DND-41 (cell line): ENCODE measurements around the gene UBE3D.

Source experiments
- ATAC-seq: fragments of 200-7000 bp; cut with Tn5 transposase; 3 replicates; pipeline ENCODE4 v1.9.1; 2021; ENCODE audit warnings: low read depth; ENCODE audit not compliant: insufficient read depth
- DNase-seq: peaks from one replicate; pipeline ENCODE4 v3.0.0-alpha.2; 2020
- H2AFZ ChIP-seq: 2 replicates; pipeline ENCODE4 v1.6.0; 2012; ENCODE audit warnings: low read depth, low read length
- H3K27ac ChIP-seq: 2 replicates; pipeline ENCODE4 v1.5.1; 2012; ENCODE audit warnings: low read length, inconsistent platforms
- H3K27me3 ChIP-seq: fragments of 200-600 bp; sonication (generic); 2 replicates; pipeline ENCODE4 v1.6.0; 2012; ENCODE audit warnings: low read length, mild to moderate bottlenecking, inconsistent platforms; ENCODE audit not compliant: insufficient read depth, poor library complexity
- H3K36me3 ChIP-seq: 2 replicates; pipeline ENCODE4 v1.5.1; 2012; ENCODE audit warnings: low read length, inconsistent platforms; ENCODE audit not compliant: insufficient read depth
- H3K4me1 ChIP-seq: 2 replicates; pipeline ENCODE4 v1.5.1; 2012; ENCODE audit warnings: mild to moderate bottlenecking, low read length; ENCODE audit not compliant: insufficient read depth
- H3K4me2 ChIP-seq: 2 replicates; pipeline ENCODE4 v1.6.0; 2012; ENCODE audit warnings: mild to moderate bottlenecking, moderate library complexity, low read length, inconsistent platforms; ENCODE audit not compliant: insufficient read depth
- H3K4me3 ChIP-seq, 2 experiments: fragments of 200-600 bp in 1 of 2; shearing (Covaris generic) in 1 of 2; 2 replicates each; pipeline ENCODE4 v1.5.1; 2012 to 2016; ENCODE audit warnings: inconsistent platforms in 2 of 2, low read length in 2 of 2, mild to moderate bottlenecking in 2 of 2, low read depth in 1 of 2, moderate library complexity in 1 of 2
- H3K79me2 ChIP-seq: 2 replicates; pipeline ENCODE4 v1.6.0; 2012; ENCODE audit warnings: low read length, inconsistent platforms; ENCODE audit not compliant: insufficient read depth
- H3K9ac ChIP-seq: 2 replicates; pipeline ENCODE4 v1.6.0; 2012; ENCODE audit warnings: low read depth, mild to moderate bottlenecking, inconsistent platforms, low read length, moderate library complexity
- H3K9me3 ChIP-seq: 2 replicates; pipeline ENCODE4 v1.5.1; 2012; ENCODE audit warnings: low read length, moderate library complexity, mild to moderate bottlenecking, inconsistent platforms; ENCODE audit not compliant: insufficient read depth, severe bottlenecking
- H4K20me1 ChIP-seq: 2 replicates; pipeline ENCODE4 v1.6.0; 2012; ENCODE audit warnings: low read length; ENCODE audit not compliant: insufficient read depth
- EZH2 ChIP-seq: IDR thresholded peaks from 3 replicates; pipeline ENCODE4 v1.6.1; 2012; ENCODE audit warnings: borderline replicate concordance, low read depth, mild to moderate bottlenecking, moderate library complexity, low read length, inconsistent platforms; ENCODE audit not compliant: severe bottlenecking
- TF ChIP-seq, protein P1 (sequence below): IDR thresholded peaks from 2 replicates; pipeline ENCODE4 v1.5.1; 2012; ENCODE audit warnings: borderline replicate concordance, low read length, moderate library complexity, mild to moderate bottlenecking; ENCODE audit not compliant: poor library complexity, severe bottlenecking; ENCODE audit errors: extremely low read depth

Gene UBE3D

DNA sequence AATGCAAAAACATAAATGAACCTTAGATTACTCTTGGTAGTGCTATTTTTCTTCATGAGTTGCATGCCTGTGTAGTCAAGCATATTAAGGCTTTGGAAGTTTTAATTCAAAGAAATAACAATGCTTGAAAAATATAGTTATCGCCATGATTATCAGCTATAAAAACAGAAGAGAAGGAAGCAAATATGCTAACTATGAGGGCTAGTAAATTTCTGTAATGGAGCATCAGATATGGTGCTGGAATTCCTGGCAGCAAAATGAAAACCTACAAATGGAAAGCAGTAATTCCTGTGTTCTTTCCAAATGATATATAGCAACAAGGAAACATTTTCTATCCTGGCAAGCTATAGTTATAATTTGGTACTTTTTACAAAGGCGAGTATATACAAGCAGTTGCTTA lies 31.6 kb upstream of the UBE3D start:
- no peaks in the 10 kb centered on the region for H3K27me3 ChIP-seq
- no peak overlapping the region for H2AFZ ChIP-seq
- H3K4me1 ChIP-seq, result no peaks in the 10 kb centered on the region
- H3K79me2 ChIP-seq, result peaks cover 16% of the 10 kb centered on the region; the same call in 1 of the 2 replicates
- H3K36me3 ChIP-seq, result peaks cover 19% of the 10 kb centered on the region
- no peak overlapping the region for H3K9ac ChIP-seq
- DNase-seq (no peak), ATAC-seq (no peak)
- H4K20me1 ChIP-seq, result 0 out of 2 replicates have a peak, but pooled peaks cover 2% of the 10 kb centered on the region
- H3K4me2 ChIP-seq, result no peak overlapping the region
- TF ChIP-seq EZH2, result no peak
- TF ChIP-seq, protein P1, sequence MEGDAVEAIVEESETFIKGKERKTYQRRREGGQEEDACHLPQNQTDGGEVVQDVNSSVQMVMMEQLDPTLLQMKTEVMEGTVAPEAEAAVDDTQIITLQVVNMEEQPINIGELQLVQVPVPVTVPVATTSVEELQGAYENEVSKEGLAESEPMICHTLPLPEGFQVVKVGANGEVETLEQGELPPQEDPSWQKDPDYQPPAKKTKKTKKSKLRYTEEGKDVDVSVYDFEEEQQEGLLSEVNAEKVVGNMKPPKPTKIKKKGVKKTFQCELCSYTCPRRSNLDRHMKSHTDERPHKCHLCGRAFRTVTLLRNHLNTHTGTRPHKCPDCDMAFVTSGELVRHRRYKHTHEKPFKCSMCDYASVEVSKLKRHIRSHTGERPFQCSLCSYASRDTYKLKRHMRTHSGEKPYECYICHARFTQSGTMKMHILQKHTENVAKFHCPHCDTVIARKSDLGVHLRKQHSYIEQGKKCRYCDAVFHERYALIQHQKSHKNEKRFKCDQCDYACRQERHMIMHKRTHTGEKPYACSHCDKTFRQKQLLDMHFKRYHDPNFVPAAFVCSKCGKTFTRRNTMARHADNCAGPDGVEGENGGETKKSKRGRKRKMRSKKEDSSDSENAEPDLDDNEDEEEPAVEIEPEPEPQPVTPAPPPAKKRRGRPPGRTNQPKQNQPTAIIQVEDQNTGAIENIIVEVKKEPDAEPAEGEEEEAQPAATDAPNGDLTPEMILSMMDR, result no peak
- H3K4me3 ChIP-seq, result no peak overlapping the region
- H3K27ac ChIP-seq, result no peak overlapping the region
- H3K9me3 ChIP-seq, result no peaks in the 10 kb centered on the region

DNA sequence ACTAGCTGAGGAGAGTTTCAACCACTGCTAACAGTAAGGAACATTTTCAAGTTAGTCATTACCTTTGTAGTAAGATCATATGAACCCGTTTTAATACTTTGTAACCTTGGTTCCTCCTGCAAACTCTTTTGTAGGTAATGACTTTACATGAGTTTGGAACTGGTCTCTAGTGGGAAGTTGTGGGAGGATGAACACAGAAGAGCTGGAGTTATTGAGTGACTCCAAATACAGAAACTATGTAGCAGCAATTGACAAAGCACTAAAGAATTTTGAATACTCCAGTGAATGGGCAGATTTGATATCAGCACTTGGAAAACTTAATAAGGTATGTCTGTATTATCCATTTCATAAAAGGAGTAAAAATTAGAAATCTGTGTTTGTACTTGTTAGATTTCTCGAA lies 31.1 kb upstream of the UBE3D start:
- Histone ChIP-seq H3K4me2 (no peak overlapping the region), H3K27ac (no peak overlapping the region), H3K36me3 (peaks cover 15% of the 10 kb centered on the region), H3K79me2 (peaks cover 16% of the 10 kb centered on the region; the same call in 1 of the 2 replicates), H2AFZ (no peak overlapping the region), H3K9me3 (no peaks in the 10 kb centered on the region), H3K9ac (no peak overlapping the region), H3K4me1 (no peaks in the 10 kb centered on the region), H4K20me1 (0 out of 2 replicates have a peak, but pooled peaks cover 2% of the 10 kb centered on the region), H3K27me3 (no peaks in the 10 kb centered on the region), H3K4me3 (no peak overlapping the region)
- DNase-seq (no peak), ATAC-seq (no peak)
- no peak for TF ChIP-seq EZH2
- TF ChIP-seq, protein P1, result no peak

DNA sequence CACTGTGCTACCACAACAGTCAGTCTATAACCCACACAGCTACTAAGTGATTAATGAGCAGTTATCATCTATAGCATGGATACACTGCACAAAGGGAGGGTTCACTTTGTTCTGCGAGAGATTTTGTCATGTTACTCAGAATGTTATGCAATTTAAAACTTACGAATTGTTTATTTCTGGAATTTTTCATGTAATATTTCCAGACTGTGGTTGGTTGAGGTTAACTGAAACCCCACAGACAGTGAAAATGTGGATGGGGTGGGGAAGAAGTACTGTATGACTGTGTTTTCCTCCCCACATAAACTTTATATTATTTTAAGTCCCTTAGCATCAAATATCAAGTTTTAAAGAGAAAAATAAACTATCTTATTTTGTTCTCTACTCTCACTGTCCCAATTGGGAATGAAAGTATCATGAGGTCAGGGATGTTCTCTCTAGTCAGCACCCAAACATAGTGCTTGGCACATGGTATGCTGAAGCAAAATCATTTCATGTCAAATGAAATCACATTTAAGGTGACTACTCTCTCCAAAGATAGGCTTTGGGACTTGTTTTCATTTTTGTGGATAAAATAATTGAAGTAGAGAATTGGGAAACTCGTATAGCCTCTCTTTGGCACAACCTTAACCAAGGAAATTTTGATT lies 27.2 kb upstream of the UBE3D start:
- Histone ChIP-seq H3K36me3 (no peaks in the 10 kb centered on the region), H3K9me3 (no peaks in the 10 kb centered on the region), H3K79me2 (peaks cover 21% of the 10 kb centered on the region; the same call in 1 of the 2 replicates), H2AFZ (no peak overlapping the region), H3K27ac (no peak overlapping the region), H3K4me2 (no peak overlapping the region), H3K27me3 (no peaks in the 10 kb centered on the region), H3K9ac (no peak overlapping the region), H3K4me3 (no peak overlapping the region), H3K4me1 (no peaks in the 10 kb centered on the region), H4K20me1 (no peaks in the 10 kb centered on the region; the same call in 1 of the 2 replicates)
- TF ChIP-seq, protein P1, result no peak
- TF ChIP-seq EZH2, result no peak
- DNase-seq, result no peak
- no peak for ATAC-seq
